Activated CD4-positive, alpha-beta T cell treated with anti-CD3 and anti-CD28 coated beads for 4 hours (primary cell): ENCODE measurements around the gene PHOX2A.
"Not testable (repeated sequence)": the region's sequence is repeated elsewhere in the genome, so short reads cannot be mapped to it uniquely, and the experiment has no call there.

Source experiments
- DNase-seq, 2 donors: peaks; one replicate each; pipeline ENCODE4 v3.0.0-alpha.2; 2020

Gene PHOX2A

DNA sequence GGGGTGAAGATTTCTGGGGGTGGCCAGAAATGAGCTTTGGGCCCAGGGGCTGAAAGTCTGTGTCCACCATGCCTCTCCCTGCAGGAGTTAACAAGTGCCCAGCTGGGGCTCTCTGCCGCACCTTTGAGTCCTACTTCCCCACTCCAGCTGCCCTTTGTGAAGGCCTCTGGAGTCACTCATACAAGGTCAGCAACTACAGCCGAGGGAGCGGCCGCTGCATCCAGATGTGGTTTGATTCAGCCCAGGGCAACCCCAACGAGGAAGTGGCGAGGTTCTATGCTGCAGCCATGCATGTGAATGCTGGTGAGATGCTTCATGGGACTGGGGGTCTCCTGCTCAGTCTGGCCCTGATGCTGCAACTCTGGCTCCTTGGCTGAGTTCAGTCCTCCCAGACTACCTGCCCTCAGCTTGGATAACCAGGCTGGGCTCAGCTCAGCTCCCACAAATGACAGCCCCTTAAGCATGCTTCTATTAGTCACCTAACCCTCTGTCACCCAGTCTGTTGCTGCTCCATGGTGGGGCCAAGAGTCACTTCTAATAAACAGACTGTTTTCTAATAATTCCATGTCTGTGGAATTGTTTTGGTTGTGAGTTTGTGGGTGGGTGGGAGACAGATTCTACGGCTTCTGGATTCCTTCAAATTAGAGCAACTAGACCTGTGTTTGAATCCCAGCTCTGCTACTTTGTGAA is 22.4 kb downstream of the PHOX2A start:
- DNase-seq, result no peak

DNA sequence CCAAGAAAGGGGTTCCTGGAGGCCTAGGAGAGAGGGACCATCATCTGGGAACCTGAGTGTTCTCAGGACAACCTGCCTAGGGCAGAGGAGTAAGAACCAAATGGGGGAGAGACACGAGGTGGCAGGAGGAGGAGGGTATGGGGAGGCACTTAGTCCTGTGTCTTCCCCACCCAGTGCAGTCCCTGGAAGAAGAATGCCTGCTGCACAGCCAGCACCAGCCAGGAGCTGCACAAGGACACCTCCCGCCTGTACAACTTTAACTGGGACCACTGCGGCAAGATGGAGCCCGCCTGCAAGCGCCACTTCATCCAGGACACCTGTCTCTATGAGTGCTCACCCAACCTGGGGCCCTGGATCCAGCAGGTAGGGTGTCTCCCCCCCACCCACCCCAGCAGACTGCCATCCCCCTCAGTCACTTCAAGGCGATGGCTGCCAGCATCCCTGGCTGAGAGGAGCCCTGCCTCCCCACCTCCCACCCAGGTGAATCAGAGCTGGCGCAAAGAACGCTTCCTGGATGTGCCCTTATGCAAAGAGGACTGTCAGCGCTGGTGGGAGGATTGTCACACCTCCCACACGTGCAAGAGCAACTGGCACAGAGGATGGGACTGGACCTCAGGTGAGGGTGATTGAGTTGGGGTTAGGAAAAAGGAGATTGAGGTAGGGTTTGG is 23.1 kb downstream of the PHOX2A start:
- DNase-seq, result no peak

DNA sequence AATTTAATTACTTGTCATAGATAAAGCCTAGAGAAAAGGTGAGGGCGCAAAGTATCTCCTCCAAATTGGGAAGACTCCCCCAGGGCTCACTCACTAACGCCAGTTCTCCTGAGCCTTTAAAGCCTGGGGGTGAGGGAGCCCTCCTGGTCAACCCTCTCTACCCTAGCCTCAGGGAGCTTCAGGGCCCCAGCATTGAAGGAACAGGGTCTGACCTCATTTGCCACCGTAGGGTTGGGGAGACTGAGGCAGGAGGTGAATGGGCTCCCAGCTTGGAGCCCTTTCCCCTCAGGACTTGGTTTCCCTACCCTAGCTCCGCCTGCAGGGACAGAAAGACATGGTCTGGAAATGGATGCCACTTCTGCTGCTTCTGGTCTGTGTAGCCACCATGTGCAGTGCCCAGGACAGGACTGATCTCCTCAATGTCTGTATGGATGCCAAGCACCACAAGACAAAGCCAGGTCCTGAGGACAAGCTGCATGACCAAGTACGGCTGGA is 25.7 kb downstream of the PHOX2A start:
- DNase-seq, result no peak

DNA sequence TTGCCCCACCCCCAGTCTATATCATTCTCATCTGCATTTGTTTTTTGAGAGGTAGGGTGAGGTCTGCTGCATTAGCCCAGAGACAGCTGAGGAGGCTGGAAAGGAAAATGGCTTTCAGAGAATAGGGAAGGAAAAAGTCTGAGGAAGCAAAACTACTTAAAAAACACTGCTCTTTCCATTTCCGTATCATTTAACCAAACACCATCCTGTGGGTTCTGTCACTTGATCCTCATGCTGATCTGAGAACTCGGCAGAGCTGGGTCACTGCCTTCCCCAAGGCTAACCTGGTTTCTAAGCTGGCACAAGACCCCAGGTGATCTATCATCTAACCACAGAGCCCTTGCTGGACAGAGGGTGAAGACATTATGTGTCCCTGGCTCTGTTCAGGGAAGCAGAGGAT is 26.1 kb downstream of the PHOX2A start:
- no peak for DNase-seq

DNA sequence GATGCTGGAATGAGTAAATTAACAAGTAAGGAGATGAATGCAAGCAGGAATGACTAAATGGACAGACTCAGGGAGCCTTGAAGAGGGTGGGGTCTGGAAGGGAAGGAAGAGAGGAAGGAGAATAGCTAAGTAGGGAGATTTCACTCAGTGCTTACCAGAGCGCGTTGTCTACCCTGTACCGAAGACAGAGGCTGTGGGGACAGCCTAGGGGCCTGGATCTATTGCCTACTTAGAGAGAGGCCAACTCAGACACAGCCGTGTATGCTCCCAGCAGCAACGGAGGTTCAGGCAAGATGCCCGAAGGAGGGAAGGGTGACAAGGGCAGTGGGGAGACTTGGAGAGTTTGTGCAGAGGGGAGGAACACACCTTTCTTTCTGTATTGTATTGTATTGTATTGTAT is 27.3 kb downstream of the PHOX2A start, which contains the start of gene FOLR2:
FOLR2 (plus strand) TSS at position 157 of the 400 bp plus-strand sequence. CDS start 1,791 bp downstream, outside the sequence.
- DNase-seq, result no peak

DNA sequence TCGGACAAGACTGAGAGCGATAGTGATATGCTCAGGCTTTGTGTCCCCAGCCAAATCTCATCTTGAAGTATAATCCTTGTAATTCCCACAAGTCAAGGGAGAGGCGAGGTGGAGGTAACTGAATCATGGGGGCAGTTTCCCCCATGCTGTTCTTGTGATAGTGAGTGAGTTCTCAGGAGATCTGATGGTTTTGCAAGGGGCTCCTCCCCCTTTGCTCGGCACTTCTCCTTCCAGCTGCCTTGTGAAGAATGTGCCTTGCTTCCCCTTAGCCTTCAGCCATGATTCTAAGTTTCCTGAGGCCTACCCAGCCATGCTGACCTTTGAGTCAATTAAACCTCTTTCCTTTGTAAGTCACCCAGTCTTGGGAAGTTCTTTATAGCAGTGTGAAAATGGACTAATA is 34.9 kb downstream of the PHOX2A start:
- no peak for DNase-seq

DNA sequence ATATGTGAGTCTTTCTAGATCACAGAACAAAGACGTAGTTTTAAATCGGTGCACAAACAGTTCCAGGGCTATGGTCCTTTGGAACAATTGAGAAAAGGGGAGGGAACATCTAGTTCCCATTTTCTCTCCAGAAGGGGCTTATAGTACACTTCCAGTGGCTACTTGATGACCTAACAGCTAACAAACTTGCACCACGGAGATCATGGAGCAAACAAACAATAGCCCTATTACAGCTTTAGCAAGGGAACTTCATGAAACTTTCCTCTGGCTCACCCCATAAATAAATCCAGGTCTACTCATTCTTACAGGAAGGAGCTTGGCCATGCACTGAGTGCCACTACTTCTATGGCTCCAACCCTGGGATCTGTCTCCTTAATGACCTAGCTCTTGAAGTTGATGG is 35.7 kb downstream of the PHOX2A start:
- no peak for DNase-seq

DNA sequence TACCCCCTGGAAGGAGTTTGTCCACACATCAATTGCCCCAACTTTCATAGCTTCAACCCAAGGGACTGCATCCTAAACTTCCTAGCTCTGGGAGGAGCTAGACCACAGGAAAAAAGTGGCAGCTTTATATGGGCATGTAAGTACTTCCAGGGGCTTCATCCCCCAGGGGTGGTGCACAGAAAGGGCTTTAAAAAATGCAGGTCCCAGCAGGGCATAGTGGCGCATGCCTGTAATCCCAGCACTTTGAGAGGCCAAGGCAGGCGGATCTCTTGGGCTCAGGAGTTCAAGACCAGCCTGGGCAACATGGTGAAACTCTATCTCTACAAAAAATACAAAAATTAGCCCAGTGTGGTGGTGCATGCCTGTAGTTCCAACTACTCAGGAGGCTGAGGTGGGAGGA is 37.2 kb downstream of the PHOX2A start:
- DNase-seq, result not testable (repeated sequence)

DNA sequence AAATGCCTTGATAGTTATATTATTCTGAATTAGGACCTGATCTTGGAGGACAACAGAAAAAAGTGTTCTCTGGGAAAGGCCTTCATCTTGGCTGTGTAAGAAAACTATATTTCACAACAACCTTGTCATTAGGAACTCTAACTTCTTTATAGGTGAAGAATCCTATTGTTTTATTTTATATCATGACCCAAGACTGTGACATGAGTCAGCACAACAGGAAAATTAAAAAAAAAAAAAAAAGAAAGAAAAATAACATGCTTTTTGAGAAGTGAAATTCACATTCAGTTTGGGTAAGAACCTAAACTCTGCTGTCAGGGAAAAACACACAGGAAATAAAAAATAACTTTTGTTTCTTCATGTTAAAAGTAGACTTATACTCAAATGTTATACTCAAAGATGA is 39.1 kb downstream of the PHOX2A start:
- DNase-seq, result no peak

DNA sequence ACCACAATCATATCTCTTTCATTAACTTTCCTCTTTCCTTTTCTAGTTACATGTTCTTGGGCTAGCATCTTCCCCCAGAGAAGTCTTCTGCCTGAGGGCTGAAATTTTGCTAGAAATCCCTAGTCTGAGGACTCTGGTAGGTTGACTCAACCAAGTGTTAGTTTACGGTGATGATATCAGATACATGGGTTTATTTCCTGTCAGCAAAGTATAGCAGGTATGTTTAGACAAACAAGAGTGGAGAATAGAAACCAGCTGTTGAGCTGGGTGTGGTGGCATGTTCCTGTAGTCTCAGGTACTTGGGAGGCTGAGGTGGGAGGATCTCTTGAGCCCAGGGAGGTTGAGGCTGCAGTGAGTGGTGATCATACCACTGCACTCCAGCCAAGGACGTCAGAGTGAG is 40.8 kb downstream of the PHOX2A start:
- DNase-seq, result no peak

DNA sequence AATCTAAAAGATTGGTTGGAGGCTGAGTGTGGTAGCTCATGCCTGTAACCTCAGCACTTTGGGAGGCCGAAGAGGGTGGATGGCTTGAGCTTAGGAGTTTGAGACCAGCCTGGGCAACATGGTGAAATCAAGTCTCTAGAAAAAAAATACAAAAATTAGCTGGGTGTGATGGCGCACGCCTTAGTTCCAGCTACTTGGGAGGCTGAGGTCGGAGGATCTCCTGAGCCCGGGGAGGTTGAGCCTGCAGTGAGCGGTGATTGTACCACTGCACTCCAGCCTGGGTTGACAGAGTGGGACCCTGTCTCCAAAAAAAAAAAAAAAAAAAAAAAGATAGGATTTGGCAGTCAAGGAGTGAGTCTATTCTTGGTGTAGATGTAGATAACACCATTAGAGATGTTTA is 41.4 kb downstream of the PHOX2A start:
- DNase-seq, result no peak

DNA sequence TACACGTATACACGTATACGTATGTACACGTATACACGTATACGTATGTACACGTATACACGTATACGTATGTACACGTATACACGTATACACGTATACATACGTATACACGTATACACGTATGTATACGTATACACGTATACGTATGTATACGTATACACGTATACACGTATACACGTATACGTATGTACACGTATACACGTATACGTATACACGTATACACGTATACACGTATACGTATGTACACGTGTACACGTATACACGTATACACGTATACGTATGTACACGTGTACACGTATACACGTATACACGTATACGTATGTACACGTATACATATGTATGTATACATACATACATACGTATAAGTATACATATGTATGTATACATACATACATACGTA is 42.5 kb downstream of the PHOX2A start:
- not testable (repeated sequence) for DNase-seq

DNA sequence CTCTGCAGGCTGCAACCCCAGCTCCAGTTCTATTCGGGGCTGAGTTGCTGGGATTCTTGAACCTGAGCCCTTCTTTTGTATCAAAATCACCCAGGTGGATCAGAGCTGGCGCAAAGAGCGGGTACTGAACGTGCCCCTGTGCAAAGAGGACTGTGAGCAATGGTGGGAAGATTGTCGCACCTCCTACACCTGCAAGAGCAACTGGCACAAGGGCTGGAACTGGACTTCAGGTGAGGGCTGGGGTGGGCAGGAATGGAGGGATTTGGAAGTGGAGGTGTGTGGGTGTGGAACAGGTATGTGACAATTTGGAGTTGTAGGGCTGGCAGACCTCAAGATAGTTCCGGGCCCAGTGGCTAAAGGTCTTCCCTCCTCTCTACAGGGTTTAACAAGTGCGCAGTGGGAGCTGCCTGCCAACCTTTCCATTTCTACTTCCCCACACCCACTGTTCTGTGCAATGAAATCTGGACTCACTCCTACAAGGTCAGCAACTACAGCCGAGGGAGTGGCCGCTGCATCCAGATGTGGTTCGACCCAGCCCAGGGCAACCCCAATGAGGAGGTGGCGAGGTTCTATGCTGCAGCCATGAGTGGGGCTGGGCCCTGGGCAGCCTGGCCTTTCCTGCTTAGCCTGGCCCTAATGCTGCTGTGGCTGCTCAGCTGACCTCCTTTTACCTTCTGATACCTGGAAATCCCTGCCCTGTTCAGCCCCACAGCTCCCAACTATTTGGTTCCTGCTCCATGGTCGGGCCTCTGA is 48.3 kb downstream of the PHOX2A start:
- DNase-seq, result no peak

DNA sequence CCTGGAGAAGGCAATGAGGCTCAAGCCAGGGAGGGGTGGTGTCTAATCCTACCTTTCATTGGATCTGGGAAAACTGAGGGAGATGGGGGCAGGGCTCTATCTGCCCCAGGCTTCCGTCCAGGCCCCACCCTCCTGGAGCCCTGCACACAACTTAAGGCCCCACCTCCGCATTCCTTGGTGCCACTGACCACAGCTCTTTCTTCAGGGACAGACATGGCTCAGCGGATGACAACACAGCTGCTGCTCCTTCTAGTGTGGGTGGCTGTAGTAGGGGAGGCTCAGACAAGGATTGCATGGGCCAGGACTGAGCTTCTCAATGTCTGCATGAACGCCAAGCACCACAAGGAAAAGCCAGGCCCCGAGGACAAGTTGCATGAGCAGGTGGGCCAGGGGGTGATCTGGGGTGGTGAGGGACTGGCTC is 52.0 kb downstream of the PHOX2A start, which contains the start of gene FOLR1:
FOLR1 (plus strand) TSS at position 180 of the 421 bp plus-strand sequence; CDS start at position 214, 34 bp downstream.
- no peak for DNase-seq

DNA sequence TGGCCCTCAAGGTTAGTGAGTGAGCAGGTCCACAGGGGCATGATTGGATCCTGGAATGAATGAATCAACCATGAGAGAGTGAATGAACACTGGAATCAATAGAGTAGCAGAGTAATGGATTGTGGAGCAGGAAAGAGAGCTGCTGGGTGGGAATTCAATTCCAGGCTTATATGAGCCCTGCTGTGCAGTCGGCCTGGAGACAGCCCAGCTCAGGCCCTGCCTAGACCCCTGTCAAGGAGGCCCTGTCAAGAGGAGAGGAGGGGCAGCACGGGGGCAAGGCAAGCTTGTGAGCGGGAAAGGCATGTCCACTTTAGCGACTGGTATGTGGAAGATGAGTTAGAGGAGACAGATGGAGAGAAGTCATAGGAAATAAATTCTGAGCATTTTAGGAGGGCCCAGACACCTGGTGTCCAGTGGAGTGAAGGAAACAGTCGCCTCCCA is 53.3 kb downstream of the PHOX2A start:
- DNase-seq, result no peak

DNA sequence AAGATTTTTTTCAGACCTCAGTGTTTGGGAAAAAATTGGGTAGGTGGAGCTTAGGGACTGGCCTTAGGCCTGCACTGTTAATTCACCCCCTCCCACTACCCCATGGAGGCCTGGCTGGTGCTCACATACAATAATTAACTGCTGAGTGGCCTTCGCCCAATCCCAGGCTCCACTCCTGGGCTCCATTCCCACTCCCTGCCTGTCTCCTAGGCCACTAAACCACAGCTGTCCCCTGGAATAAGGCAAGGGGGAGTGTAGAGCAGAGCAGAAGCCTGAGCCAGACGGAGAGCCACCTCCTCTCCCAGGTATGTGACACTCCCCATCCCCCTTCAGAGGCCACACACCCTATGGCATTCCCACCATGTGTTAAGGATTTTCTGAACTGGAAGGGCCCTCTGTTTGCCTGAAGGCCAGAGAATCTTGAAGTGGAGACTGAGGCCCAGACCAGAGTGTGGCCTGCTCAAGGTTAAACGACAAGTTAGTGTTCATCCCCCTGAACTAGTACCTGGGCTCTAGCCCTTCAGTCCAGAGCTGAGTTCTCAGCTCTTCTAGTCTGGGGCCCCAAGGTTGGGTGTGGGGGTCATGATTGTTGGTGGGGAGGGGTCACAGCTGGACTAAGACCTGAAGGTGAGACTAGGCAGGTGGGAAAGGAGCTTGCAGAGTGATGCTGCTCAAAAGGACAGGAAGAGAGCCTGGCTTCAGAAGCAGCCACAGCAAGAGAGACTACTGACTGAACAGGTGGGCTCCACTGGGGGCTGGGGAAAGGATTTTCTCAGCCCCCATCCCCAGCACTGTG is 54.3 kb downstream of the PHOX2A start:
- no peak for DNase-seq
